ENCODE results near the gene SGCD.

SGCD gene

GRCh38 chr5:156522651-156523529 lies 195.9 kb downstream of the SGCD start:
- Histone ChIP-seq H3K4me3 (ENCODE audit: low read length) (no peak overlapping the region), H3K9ac (ENCODE audit: low read length) (no peak overlapping the region)

GRCh38 chr5:156523607-156524006 lies 196.6 kb downstream of the SGCD start:
- no peak overlapping the region for H3K27ac ChIP-seq (ENCODE audit: low read length)
- H3K9ac ChIP-seq (ENCODE audit: low read length), result no peak overlapping the region
- H3K4me3 ChIP-seq (ENCODE audit: low read length), result no peak overlapping the region
- no peaks in the 10 kb centered on the region for H3K9me3 ChIP-seq (ENCODE audit: control insufficient read depth, low read depth, low read length)
- no peaks in the 10 kb centered on the region for H3K36me3 ChIP-seq (ENCODE audit: control insufficient read depth, low read depth, low read length)
- H3K27me3 ChIP-seq (ENCODE audit: control insufficient read depth, insufficient read depth, low read length), result no peaks in the 10 kb centered on the region
- H3K4me1 ChIP-seq (ENCODE audit: control insufficient read depth, low read depth, low read length), result no peaks in the 10 kb centered on the region

More at GRCh38 chr5:156522651-156523529, 195.9 kb downstream of the SGCD start:
- H3K36me3 ChIP-seq (ENCODE audit: control insufficient read depth, low read depth, low read length), result no peaks in the 10 kb centered on the region
- H3K27ac ChIP-seq (ENCODE audit: low read length), result no peak overlapping the region
- no peaks in the 10 kb centered on the region for H3K27me3 ChIP-seq (ENCODE audit: control insufficient read depth, insufficient read depth, low read length)
- H3K9me3 ChIP-seq (ENCODE audit: control insufficient read depth, low read depth, low read length), result no peaks in the 10 kb centered on the region
- H3K4me1 ChIP-seq (ENCODE audit: control insufficient read depth, low read depth, low read length), result no peaks in the 10 kb centered on the region

GRCh38 chr5:156526081-156526925 lies 199.3 kb downstream of the SGCD start:
- Histone ChIP-seq H3K27ac (ENCODE audit: low read length) (no peak overlapping the region), H3K27me3 (ENCODE audit: control insufficient read depth, insufficient read depth, low read length) (no peaks in the 10 kb centered on the region), H3K9me3 (ENCODE audit: control insufficient read depth, low read depth, low read length) (no peaks in the 10 kb centered on the region), H3K4me3 (ENCODE audit: low read length) (no peak overlapping the region), H3K36me3 (ENCODE audit: control insufficient read depth, low read depth, low read length) (no peaks in the 10 kb centered on the region), H3K9ac (ENCODE audit: low read length) (no peak overlapping the region), H3K4me1 (ENCODE audit: control insufficient read depth, low read depth, low read length) (no peaks in the 10 kb centered on the region)

GRCh38 chr5:156527611-156528010 lies 200.6 kb downstream of the SGCD start:
- Histone ChIP-seq H3K9ac (ENCODE audit: low read length) (no peak overlapping the region), H3K27ac (ENCODE audit: low read length) (no peak overlapping the region), H3K9me3 (ENCODE audit: control insufficient read depth, low read depth, low read length) (no peaks in the 10 kb centered on the region), H3K4me1 (ENCODE audit: control insufficient read depth, low read depth, low read length) (no peaks in the 10 kb centered on the region), H3K36me3 (ENCODE audit: control insufficient read depth, low read depth, low read length) (no peaks in the 10 kb centered on the region), H3K27me3 (ENCODE audit: control insufficient read depth, insufficient read depth, low read length) (no peaks in the 10 kb centered on the region), H3K4me3 (ENCODE audit: low read length) (no peak overlapping the region)

- Histone ChIP-seq H3K4me3 (ENCODE audit: low read length) (no peak overlapping the region), H3K27ac (ENCODE audit: low read length) (no peak overlapping the region), H3K9me3 (ENCODE audit: control insufficient read depth, low read depth, low read length) (no peaks in the 10 kb centered on the region), H3K9ac (ENCODE audit: low read length) (no peak overlapping the region), H3K36me3 (ENCODE audit: control insufficient read depth, low read depth, low read length) (no peaks in the 10 kb centered on the region), H3K4me1 (ENCODE audit: control insufficient read depth, low read depth, low read length) (no peaks in the 10 kb centered on the region), H3K27me3 (ENCODE audit: control insufficient read depth, insufficient read depth, low read length) (no peaks in the 10 kb centered on the region)
Observed at GRCh38 chr5:156528673-156529072, 201.7 kb downstream of the SGCD start.

GRCh38 chr5:156529892-156530291 lies 202.9 kb downstream of the SGCD start:
- no peak overlapping the region for H3K9ac ChIP-seq (ENCODE audit: low read length)
- no peaks in the 10 kb centered on the region for H3K9me3 ChIP-seq (ENCODE audit: control insufficient read depth, low read depth, low read length)
- H3K4me3 ChIP-seq (ENCODE audit: low read length), result no peak overlapping the region
- no peaks in the 10 kb centered on the region for H3K4me1 ChIP-seq (ENCODE audit: control insufficient read depth, low read depth, low read length)
- no peaks in the 10 kb centered on the region for H3K27me3 ChIP-seq (ENCODE audit: control insufficient read depth, insufficient read depth, low read length)
- H3K27ac ChIP-seq (ENCODE audit: low read length), result no peak overlapping the region
- no peaks in the 10 kb centered on the region for H3K36me3 ChIP-seq (ENCODE audit: control insufficient read depth, low read depth, low read length)

- Histone ChIP-seq H3K4me3 (ENCODE audit: low read length) (no peak overlapping the region), H3K9me3 (ENCODE audit: control insufficient read depth, low read depth, low read length) (no peaks in the 10 kb centered on the region), H3K27ac (ENCODE audit: low read length) (no peak overlapping the region), H3K36me3 (ENCODE audit: control insufficient read depth, low read depth, low read length) (no peaks in the 10 kb centered on the region), H3K27me3 (ENCODE audit: control insufficient read depth, insufficient read depth, low read length) (no peaks in the 10 kb centered on the region), H3K9ac (ENCODE audit: low read length) (no peak overlapping the region), H3K4me1 (ENCODE audit: control insufficient read depth, low read depth, low read length) (no peaks in the 10 kb centered on the region)
Observed at GRCh38 chr5:156531199-156531598, 204.2 kb downstream of the SGCD start.

GRCh38 chr5:156532921-156533320 lies 206.0 kb downstream of the SGCD start:
- no peak overlapping the region for H3K4me3 ChIP-seq (ENCODE audit: low read length)
- no peaks in the 10 kb centered on the region for H3K4me1 ChIP-seq (ENCODE audit: control insufficient read depth, low read depth, low read length)
- no peak overlapping the region for H3K27ac ChIP-seq (ENCODE audit: low read length)
- H3K36me3 ChIP-seq (ENCODE audit: control insufficient read depth, low read depth, low read length), result no peaks in the 10 kb centered on the region
- H3K9me3 ChIP-seq (ENCODE audit: control insufficient read depth, low read depth, low read length), result no peaks in the 10 kb centered on the region
- no peaks in the 10 kb centered on the region for H3K27me3 ChIP-seq (ENCODE audit: control insufficient read depth, insufficient read depth, low read length)
- no peak overlapping the region for H3K9ac ChIP-seq (ENCODE audit: low read length)

- no peaks in the 10 kb centered on the region for H3K27me3 ChIP-seq (ENCODE audit: control insufficient read depth, insufficient read depth, low read length)
- no peak overlapping the region for H3K27ac ChIP-seq (ENCODE audit: low read length)
- H3K4me3 ChIP-seq (ENCODE audit: low read length), result no peak overlapping the region
- no peak overlapping the region for H3K9ac ChIP-seq (ENCODE audit: low read length)
- no peaks in the 10 kb centered on the region for H3K36me3 ChIP-seq (ENCODE audit: control insufficient read depth, low read depth, low read length)
- no peaks in the 10 kb centered on the region for H3K9me3 ChIP-seq (ENCODE audit: control insufficient read depth, low read depth, low read length)
- no peaks in the 10 kb centered on the region for H3K4me1 ChIP-seq (ENCODE audit: control insufficient read depth, low read depth, low read length)
Observed at GRCh38 chr5:156534085-156534484, 207.1 kb downstream of the SGCD start.

GRCh38 chr5:156534906-156535485 lies 208.0 kb downstream of the SGCD start:
- no peaks in the 10 kb centered on the region for H3K4me1 ChIP-seq (ENCODE audit: control insufficient read depth, low read depth, low read length)
- H3K9me3 ChIP-seq (ENCODE audit: control insufficient read depth, low read depth, low read length), result no peaks in the 10 kb centered on the region
- H3K27me3 ChIP-seq (ENCODE audit: control insufficient read depth, insufficient read depth, low read length), result no peaks in the 10 kb centered on the region
- H3K4me3 ChIP-seq (ENCODE audit: low read length), result no peak overlapping the region
- no peak overlapping the region for H3K9ac ChIP-seq (ENCODE audit: low read length)
- H3K36me3 ChIP-seq (ENCODE audit: control insufficient read depth, low read depth, low read length), result no peaks in the 10 kb centered on the region
- no peak overlapping the region for H3K27ac ChIP-seq (ENCODE audit: low read length)

GRCh38 chr5:156540491-156540890 lies 213.5 kb downstream of the SGCD start:
- H3K36me3 ChIP-seq (ENCODE audit: control insufficient read depth, low read depth, low read length), result no peaks in the 10 kb centered on the region
- no peak overlapping the region for H3K9ac ChIP-seq (ENCODE audit: low read length)
- no peak overlapping the region for H3K27ac ChIP-seq (ENCODE audit: low read length)
- H3K9me3 ChIP-seq (ENCODE audit: control insufficient read depth, low read depth, low read length), result no peaks in the 10 kb centered on the region
- H3K4me3 ChIP-seq (ENCODE audit: low read length), result no peak overlapping the region
- H3K27me3 ChIP-seq (ENCODE audit: control insufficient read depth, insufficient read depth, low read length), result no peaks in the 10 kb centered on the region
- no peaks in the 10 kb centered on the region for H3K4me1 ChIP-seq (ENCODE audit: control insufficient read depth, low read depth, low read length)
